Muscle layer of colon (tissue), 2 donors: ENCODE data around the gene CMSS1.
A peak's percentile ranks its signal among the peaks of the same experiment; 100 is the strongest.

ENCODE experiments used
- H3K27ac ChIP-seq: one replicate; pipeline ENCODE4 v1.7.0; 2013; ENCODE audit warnings: low read depth, mild to moderate bottlenecking, low read length, moderate library complexity
- H3K27me3 ChIP-seq, 2 donors: one replicate each; pipeline ENCODE4 v1.7.0; 2013; ENCODE audit warnings: low read length in 2 of 2, mild to moderate bottlenecking in 2 of 2; ENCODE audit not compliant: insufficient read depth in 2 of 2, control insufficient read depth in 1 of 2
- H3K36me3 ChIP-seq: one replicate; pipeline ENCODE4 v1.7.0; 2013; ENCODE audit warnings: mild to moderate bottlenecking, low read length; ENCODE audit not compliant: insufficient read depth
- H3K4me1 ChIP-seq: one replicate; pipeline ENCODE4 v1.7.0; 2013; ENCODE audit warnings: mild to moderate bottlenecking, low read length; ENCODE audit not compliant: insufficient read depth
- H3K4me3 ChIP-seq, 2 donors: one replicate each; pipeline ENCODE4 v1.7.0; 2013; ENCODE audit warnings: low read length in 2 of 2, low read depth in 1 of 2, mild to moderate bottlenecking in 1 of 2, moderate library complexity in 1 of 2
- H3K9ac ChIP-seq: one replicate; pipeline ENCODE4 v1.7.0; 2013; ENCODE audit warnings: low read length
- H3K9me3 ChIP-seq: one replicate; pipeline ENCODE4 v1.7.0; 2013; ENCODE audit warnings: mild to moderate bottlenecking, low read length
- donor health status: abdominal sarcoma.
- donor health status: Adenocarcinoma of cecum.

Gene CMSS1

DNA sequence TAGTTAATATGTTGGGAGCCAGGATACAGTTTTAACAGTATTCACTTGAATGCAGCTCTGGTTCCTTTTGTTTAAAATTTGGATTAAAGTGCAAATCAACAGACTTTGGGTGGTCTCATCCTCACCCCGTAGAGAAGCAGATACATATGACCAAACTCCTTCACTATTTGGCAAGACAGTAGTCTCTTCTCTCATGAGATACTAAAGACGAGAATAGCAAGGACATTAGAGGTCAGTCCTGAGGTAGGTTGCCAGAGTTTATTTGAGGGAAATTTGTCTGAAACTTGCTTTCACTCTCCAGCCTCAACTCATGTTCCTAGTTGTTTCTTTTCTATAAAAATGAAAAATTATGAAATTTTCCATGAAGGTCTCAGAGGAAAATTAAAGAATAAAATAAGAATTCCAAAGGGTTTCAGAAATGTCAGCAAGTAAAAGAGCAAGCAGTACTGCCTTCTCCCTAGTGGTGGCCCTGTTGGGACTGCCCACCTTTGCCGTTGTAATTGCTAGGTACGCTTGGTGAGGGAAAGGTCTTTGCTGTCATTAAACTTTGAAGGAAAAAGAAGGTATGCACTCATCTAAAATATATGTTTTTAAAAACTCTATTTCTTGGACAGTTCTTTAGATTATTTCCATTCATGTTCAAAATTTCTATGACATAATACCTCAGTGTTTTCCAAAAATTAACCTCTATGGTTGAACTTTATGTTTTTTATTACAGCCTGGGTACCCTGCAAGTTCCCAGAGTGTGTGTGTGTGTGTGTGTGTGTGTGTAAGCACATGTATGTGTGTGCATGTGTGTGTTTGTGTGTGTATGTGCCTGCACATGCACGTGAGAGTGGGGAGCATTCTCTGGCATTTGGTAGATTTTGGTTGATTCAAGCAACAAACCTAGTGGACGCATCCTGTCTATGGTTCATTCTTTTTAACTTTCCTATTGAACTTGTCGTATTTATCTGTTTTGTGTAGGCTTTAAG, 111.4 kb downstream of the CMSS1 start:
- Histone ChIP-seq H3K27ac (peak overlapping the region; percentile 79), H3K4me3 (peak overlapping the region; percentile 2 to 29)

GRCh38 chr3:99929745-99930139, 112.1 kb downstream of the CMSS1 start:
- H3K9ac ChIP-seq, result peak overlapping the region; percentile 1
- H3K27me3 ChIP-seq, result no peaks in the 10 kb centered on the region
- peaks cover 55% of the 10 kb centered on the region for H3K4me1 ChIP-seq
- no peaks in the 10 kb centered on the region for H3K36me3 ChIP-seq
- H3K9me3 ChIP-seq, result no peaks in the 10 kb centered on the region
- peak overlapping the region in 1 of 2 donors; percentile 29 for H3K4me3 ChIP-seq
- peak overlapping the region; percentile 79 for H3K27ac ChIP-seq

More for the DNA sequence above, 111.4 kb downstream of the CMSS1 start:
- Histone ChIP-seq H3K9ac (peak overlapping the region; percentile 1), H3K4me1 (peaks cover 50% of the 10 kb centered on the region), H3K27me3 (no peaks in the 10 kb centered on the region), H3K9me3 (no peaks in the 10 kb centered on the region), H3K36me3 (no peaks in the 10 kb centered on the region)

GRCh38 chr3:99931059-99931458, 113.4 kb downstream of the CMSS1 start:
- no peaks in the 10 kb centered on the region for H3K36me3 ChIP-seq
- peaks cover 52% of the 10 kb centered on the region for H3K4me1 ChIP-seq
- no peak overlapping the region for H3K4me3 ChIP-seq
- no peaks in the 10 kb centered on the region for H3K9me3 ChIP-seq
- H3K27me3 ChIP-seq, result no peaks in the 10 kb centered on the region
- H3K27ac ChIP-seq, result peak overlapping the region; percentile 79
- no peak overlapping the region for H3K9ac ChIP-seq

DNA sequence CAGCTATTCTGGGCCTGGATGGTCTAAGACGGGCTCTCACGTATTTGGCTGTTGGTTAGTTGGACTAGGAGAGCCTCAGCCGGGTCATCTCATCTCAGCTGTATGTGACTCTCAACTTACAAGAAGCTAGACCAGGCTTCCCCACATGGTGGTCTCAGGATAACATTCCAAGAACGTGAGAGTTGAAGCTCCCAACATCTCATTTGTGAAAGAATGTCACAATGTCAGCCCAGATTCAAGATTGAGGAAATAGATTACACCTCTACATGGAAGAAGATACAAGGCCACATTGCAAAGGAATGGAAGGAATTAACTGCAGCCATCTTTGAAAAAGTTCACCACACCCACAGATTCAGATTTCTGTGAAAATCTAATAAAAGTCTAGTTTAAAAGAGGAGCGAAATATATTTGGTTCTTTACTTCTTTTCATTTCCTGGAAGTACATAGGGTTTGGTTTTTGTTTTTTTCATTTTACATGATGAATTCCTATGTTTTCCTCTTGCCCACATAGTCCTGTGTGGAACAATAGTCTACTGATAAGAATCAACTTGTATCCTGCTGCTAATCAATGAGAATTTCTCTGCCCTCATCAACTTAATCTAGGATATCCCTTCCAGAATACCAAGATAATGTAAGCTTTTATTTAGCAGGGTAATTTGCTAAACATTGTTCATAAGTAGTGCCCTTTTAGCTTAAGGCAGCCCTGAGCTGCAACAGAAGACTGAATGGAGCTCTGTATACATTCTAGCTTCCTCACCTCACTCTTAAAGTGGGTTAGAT, 116.5 kb downstream of the CMSS1 start:
- H3K36me3 ChIP-seq, result no peaks in the 10 kb centered on the region
- no peaks in the 10 kb centered on the region for H3K27me3 ChIP-seq
- H3K27ac ChIP-seq, result no peak overlapping the region
- H3K4me1 ChIP-seq, result peaks cover 53% of the 10 kb centered on the region
- H3K9ac ChIP-seq, result no peak overlapping the region
- H3K4me3 ChIP-seq, result no peak overlapping the region
- no peaks in the 10 kb centered on the region for H3K9me3 ChIP-seq

DNA sequence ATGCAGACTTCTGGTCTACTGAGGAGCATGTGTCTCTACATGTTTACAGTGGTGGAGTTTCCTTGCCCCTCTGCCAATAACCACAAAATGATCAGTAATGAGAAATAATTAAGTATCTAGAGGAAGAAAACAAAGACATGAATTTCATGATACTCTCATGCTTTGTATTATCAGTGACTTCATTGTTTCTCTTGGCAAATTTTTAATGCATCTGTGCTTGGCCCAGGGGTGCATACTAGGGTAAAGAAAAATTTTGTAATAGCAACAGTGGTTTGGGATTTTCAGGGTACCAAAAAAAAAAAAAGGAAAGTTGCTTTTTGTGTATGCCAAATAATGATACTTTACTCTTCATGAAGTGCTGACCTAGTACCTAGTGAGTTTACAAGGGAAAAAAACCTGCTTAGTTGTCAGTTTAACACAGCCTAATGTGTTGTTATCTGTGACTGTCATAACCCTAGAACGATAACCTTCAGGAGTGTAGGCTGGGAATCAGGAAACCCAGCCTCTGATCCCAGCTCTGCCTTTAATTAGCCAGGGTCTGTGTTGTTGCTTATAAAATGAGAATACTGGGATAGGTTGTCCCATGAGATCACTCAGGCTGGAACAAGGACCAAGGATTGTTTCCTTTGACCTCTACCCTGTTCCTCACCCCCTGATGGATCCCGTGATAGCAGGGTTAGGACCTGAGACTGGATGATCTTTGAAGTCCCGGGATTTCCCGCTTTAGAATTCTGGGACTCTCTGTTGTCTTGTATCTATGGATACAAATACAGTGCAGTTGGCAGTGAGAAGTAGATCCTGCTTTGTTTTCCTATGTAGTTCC, 117.5 kb downstream of the CMSS1 start:
- H3K4me1 ChIP-seq, result peaks cover 53% of the 10 kb centered on the region
- H3K9ac ChIP-seq, result no peak overlapping the region
- H3K36me3 ChIP-seq, result no peaks in the 10 kb centered on the region
- no peaks in the 10 kb centered on the region for H3K27me3 ChIP-seq
- H3K27ac ChIP-seq, result peak overlapping the region; percentile 81
- H3K4me3 ChIP-seq, result peak overlapping the region in 1 of 2 donors; percentile 8
- H3K9me3 ChIP-seq, result no peaks in the 10 kb centered on the region

DNA sequence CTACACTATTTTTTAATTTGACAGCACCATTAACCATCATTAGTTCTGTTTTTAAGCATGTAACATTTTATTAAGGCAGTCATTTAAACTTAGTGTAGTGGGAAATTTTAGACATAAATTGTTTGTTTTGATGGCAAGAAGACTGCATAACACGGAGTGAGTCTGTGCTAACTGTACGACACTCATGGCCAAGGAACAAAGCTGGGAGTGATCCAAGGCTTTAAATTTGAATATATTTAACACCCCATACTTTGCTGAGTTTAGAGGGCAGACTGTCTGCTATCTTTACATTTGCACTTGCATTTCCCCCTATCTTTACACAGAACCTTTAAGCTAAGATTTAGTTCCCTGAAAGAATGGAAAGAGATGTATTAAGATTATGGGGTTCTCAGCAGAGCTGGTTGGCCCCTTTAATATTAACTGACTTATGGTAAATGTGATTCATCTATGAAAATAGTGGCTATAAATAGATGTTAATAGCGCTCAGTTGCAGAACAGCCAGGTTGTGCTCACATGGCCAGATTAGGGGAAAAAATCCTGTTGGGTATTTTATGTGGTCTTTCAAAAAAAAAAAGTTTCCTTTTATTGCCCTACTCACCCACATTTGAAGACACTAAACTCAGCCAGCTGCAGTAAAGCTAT, 120.7 kb downstream of the CMSS1 start:
- peaks cover 47% of the 10 kb centered on the region for H3K4me1 ChIP-seq
- H3K9ac ChIP-seq, result no peak overlapping the region
- peak overlapping the region; percentile 60 for H3K27ac ChIP-seq
- H3K4me3 ChIP-seq, result no peak overlapping the region
- H3K9me3 ChIP-seq, result no peaks in the 10 kb centered on the region
- no peaks in the 10 kb centered on the region for H3K36me3 ChIP-seq
- H3K27me3 ChIP-seq, result no peaks in the 10 kb centered on the region

- H3K4me3 ChIP-seq, result no peak overlapping the region
- H3K9ac ChIP-seq, result no peak overlapping the region
- no peaks in the 10 kb centered on the region for H3K27me3 ChIP-seq
- peaks cover 47% of the 10 kb centered on the region for H3K4me1 ChIP-seq
- peak overlapping the region; percentile 60 for H3K27ac ChIP-seq
- no peaks in the 10 kb centered on the region for H3K9me3 ChIP-seq
- no peaks in the 10 kb centered on the region for H3K36me3 ChIP-seq
Measured at GRCh38 chr3:99939876-99940275, 122.2 kb downstream of the CMSS1 start.

DNA sequence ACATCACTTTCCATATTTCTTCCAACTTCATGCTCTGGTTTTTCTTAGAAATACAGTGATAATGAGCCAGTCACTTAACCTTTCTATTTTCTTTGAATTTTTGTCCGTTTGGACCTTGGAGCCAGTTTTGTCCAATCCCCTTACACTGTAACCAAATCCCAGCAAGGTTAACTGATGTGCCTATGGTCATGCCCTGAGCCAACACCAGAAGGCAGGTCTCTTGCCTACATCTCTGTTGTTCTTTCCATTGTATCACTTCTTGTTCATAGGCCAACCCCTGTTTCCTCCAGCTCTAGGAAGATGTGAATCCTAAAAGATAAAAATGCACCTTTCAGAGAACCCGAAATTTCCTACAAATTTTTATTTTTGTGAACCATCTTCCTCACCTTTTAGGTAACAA, 122.7 kb downstream of the CMSS1 start:
- no peak overlapping the region for H3K27ac ChIP-seq
- no peaks in the 10 kb centered on the region for H3K36me3 ChIP-seq
- no peaks in the 10 kb centered on the region for H3K9me3 ChIP-seq
- H3K9ac ChIP-seq, result no peak overlapping the region
- H3K27me3 ChIP-seq, result no peaks in the 10 kb centered on the region
- peaks cover 47% of the 10 kb centered on the region for H3K4me1 ChIP-seq
- no peak overlapping the region for H3K4me3 ChIP-seq

DNA sequence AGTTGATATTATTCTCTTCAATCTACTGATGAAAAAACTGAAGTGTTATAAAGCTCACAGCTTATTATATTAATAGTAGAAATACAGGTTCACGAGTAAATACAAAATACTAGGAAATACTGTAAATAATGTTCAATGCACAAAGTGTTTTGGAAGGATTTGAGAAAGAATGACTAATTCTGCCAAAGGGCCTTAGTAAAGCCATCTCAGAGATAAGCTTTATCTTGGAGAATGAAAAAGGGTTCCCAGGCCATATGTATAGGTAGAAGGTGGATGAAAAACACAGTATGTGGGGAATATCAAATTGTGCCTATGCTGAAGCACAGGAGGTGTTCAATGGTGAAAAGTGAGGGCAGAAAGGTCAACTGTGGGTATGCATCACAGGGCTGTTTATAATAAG, 123.5 kb downstream of the CMSS1 start:
- Histone ChIP-seq H3K4me1 (peaks cover 52% of the 10 kb centered on the region), H3K9me3 (no peaks in the 10 kb centered on the region), H3K27ac (no peak overlapping the region), H3K9ac (no peak overlapping the region), H3K27me3 (no peaks in the 10 kb centered on the region), H3K4me3 (no peak overlapping the region), H3K36me3 (no peaks in the 10 kb centered on the region)

DNA sequence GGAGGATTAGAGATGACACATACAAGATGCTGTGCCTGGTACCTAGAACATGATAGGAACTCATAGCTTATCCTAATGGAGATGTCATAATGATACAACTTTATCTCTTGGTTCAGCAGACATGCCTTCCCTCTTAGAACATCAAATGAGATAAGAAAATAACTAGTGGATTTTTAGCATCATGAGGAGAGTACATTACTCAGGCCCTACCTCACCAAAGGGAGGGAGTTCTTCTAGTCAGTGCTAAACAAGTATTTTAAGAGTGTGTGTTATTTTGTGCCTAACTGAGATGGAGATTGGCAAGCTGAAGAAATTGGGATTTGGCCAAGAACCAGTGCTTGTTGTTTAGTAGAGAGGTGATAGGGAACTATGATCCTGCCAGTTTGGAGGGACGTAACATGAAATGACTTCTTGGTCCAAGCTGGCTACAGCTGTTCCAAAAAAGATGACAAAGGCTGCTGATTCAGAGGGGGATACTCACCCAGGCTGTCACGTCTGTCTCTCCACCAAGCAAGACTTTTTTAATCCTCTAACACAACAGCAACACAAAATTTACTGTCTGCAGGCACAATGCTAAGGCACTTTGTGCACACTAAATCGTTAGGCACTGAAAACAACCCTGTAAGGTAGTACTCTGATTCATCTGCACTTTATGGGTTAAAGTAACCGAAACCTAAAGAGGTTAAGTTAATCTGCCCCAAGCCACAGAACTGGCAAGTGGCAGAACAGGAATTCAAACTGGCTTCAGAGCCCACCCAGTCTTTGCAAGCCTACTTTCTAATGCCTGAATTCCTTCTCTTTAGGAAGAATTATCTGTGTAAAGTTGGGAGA, 126.5 kb downstream of the CMSS1 start:
- Histone ChIP-seq H3K27ac (no peak overlapping the region), H3K4me3 (no peak overlapping the region), H3K9me3 (no peaks in the 10 kb centered on the region), H3K9ac (no peak overlapping the region), H3K4me1 (peaks cover 36% of the 10 kb centered on the region), H3K27me3 (no peaks in the 10 kb centered on the region), H3K36me3 (no peaks in the 10 kb centered on the region)
